Activated naive CD4-positive, alpha-beta T cell treated with anti-CD3 and anti-CD28 coated beads for 36 hours (primary cell): ENCODE results near the gene RALB. TPM values are rescaled to one million over a fixed set of nuclear protein-coding genes. Genes with fewer than 3 reads are reported as not detected.

ENCODE experiments used
- CTCF ChIA-PET: fragments of 350-600 bp; sonication (Branson Sonifier 250); formaldehyde crosslinking; loops from one replicate; lab custom pipeline; 2021; ENCODE audit warnings: antibody characterized with exemption; lab: Charles Lee
- DNase-seq: peaks from one replicate; pipeline ENCODE4 v3.0.0-alpha.2; 2020
- H3K27ac Mint-ChIP-seq: one replicate; pipeline ENCODE4 v1.8.0; 2021; ENCODE audit warnings: mild to moderate bottlenecking, mixed read lengths
- H3K27me3 Mint-ChIP-seq: one replicate; pipeline ENCODE4 v1.8.0; 2021; ENCODE audit warnings: low read depth, mixed read lengths
- H3K36me3 Mint-ChIP-seq: one replicate; pipeline ENCODE4 v1.8.0; 2021; ENCODE audit warnings: low read depth, mixed read lengths
- H3K4me1 Mint-ChIP-seq: one replicate; pipeline ENCODE4 v1.8.0; 2021; ENCODE audit warnings: low read depth, mixed read lengths
- H3K4me3 Mint-ChIP-seq: one replicate; pipeline ENCODE4 v1.8.0; 2021; ENCODE audit warnings: mild to moderate bottlenecking, moderate library complexity, mixed read lengths
- H3K9me3 Mint-ChIP-seq: one replicate; pipeline ENCODE4 v1.8.0; 2021; ENCODE audit warnings: mixed read lengths
- intact Hi-C: fragments of 100-400 bp; cut with micrococcal nuclease; formaldehyde crosslinking; loops from one replicate; pipeline ENCODE4 v1.15.1; 2023
- total RNA-seq, 2 experiments: library from RNA; stranded (reverse); gene quantifications; one replicate each; pipeline ENCODE4 v1.2.3, GENCODE V29; 2021

The RALB gene
- total RNA-seq, 2 experiments from 2014 or later = 16.4 to 19.3 TPM

DNA sequence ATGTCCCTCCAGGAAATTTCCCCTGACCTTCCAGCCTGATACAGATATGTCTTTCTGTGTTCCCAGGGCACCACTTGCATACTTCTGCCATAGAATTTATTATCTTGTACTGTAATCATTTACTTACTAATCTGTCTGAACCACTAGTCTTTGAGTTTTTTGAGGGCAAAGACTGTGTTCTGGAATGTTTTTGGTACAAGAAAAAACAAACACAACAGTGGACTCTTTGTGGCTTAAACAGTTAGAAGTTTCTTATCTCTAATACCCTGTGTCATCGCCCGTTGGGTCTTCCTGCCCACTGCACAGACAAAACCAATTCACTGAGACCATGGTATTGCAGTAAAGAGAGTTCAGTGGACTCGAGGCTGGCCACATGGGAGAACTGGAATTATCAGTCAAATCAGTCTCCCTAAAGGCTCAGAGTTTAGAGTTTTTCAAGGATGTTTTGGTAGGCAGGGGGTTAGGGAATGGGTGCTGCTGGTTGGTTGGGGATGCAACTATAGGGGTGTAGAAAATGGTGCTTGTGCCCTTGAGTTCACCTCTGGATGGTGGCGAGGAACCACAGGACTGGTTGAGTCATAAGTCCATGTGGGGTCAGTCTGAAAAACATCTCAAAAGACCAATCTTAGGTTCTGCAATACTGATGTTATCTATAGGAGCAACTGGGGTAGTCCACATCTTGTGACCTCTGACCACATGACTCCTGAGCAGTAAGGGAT is 20.3 kb downstream of the RALB start:
- H3K4me1 Mint-ChIP-seq = peaks cover 3% of the 10 kb centered on the region
- CTCF ChIA-PET = no interaction called here

DNA sequence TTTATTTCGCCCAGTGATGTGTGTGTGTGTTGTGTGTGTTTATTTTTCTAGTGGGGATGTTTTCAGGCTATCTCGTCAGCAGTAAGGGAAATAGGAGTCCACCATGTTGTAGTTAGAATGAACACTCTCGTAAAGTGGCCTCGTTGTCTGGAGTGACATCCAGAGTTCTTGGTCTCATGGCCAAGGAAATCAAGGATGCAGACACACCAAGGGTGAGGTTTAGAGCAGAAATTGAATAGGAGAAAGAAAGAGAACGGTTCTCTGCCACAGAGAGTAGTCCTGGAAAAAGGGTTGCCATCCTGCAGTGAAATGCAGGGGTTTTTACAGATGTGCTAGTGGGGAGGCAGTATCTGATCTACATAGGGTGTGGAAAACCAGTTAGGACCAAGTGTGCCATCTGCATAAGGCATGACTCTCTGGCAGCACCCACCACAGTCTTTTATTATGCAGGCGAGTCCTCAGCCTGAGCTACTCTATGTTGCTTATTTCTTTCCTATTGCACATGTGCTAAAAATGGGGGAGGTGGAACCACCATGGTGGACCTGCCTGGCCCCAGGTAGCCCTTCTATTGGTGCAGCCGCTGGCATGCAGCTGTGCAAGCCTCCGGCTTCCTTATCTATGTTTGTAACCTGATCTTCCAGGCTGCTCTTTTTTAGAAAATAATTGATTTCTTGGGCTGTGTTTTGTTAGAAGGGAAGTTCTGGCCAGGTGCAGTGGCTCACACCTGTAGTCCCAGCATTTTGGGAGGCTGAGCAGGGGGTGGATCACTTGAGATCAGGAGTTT is 23.2 kb downstream of the RALB start:
- Mint-ChIP-seq H3K4me1 (no peaks in the 10 kb centered on the region), H3K36me3 (peaks cover 20% of the 10 kb centered on the region), H3K4me3 (no peak overlapping the region), H3K9me3 (peaks cover 5% of the 10 kb centered on the region), H3K27me3 (no peaks in the 10 kb centered on the region), H3K27ac (no peak overlapping the region)
- intact Hi-C loops = no loop called here
- no peak for DNase-seq
- CTCF ChIA-PET = no interaction called here

More for the DNA sequence above, 20.3 kb downstream of the RALB start:
- no peaks in the 10 kb centered on the region for H3K27me3 Mint-ChIP-seq
- H3K36me3 Mint-ChIP-seq = peaks cover 7% of the 10 kb centered on the region
- intact Hi-C loops = no loop called here
- H3K4me3 Mint-ChIP-seq = no peak overlapping the region
- no peak for DNase-seq
- H3K9me3 Mint-ChIP-seq = peaks cover 8% of the 10 kb centered on the region
- no peak overlapping the region for H3K27ac Mint-ChIP-seq

DNA sequence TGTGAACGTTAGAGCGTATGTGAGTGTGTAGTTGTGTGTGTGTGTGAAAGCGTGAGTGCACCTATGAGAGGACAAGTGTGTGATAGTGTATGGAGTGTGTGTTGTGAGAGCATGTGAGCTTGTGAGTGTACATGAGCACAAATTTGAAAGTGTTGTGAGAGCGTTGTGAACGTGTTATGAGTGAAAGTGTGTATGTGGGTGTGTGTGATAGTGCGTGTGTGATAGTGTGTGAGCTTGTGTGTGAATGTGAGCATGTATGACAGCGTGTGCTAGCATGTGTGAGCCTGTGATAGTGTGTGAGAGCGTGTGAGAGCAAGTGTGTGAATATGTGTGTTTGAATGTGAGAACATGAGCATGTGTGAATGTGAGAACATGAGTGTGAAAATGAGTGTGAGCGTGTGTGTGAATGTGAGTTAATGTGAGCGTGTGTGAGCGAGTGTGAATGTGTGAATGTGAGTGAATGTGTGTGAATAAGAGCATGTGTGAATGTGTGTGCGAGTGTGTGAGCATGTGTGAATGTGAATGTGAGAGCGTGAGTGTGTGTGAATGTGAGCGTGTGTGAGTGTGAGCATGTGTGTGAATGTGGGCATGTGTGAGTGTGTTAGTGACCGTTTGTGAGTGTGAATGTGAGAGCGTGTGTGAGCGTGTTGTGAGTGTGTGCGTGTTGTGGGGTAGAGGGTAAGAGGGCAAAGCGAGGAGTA is 25.0 kb downstream of the RALB start:
- Mint-ChIP-seq H3K36me3 (peaks cover 20% of the 10 kb centered on the region), H3K27ac (no peak overlapping the region), H3K4me1 (no peaks in the 10 kb centered on the region), H3K9me3 (peaks cover 5% of the 10 kb centered on the region), H3K27me3 (no peaks in the 10 kb centered on the region), H3K4me3 (no peak overlapping the region)
- DNase-seq = no peak
- intact Hi-C loops = no loop called here
- CTCF ChIA-PET = no interaction called here

DNA sequence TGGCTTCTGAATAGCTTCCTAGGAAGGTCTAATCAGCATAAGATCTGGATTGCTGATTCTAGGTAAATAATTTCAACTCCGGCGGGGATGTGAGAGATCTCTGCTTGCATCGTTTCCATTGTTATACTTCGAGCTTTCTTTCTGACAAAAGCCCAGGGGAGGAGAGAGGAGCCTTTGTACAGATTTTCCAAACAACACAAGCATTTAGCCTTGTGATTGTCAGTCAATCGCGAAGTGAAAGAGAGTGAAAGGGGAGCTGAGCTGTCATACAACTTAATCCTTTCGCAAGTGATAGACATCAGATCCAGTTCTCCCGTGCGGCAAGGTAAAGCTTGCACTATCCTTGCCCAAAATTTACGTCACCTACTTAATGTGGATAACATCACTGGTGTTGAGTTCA is 26.2 kb downstream of the RALB start:
- Mint-ChIP-seq H3K36me3 (peaks cover 22% of the 10 kb centered on the region), H3K27me3 (no peaks in the 10 kb centered on the region), H3K9me3 (peaks cover 5% of the 10 kb centered on the region), H3K4me3 (no peak overlapping the region), H3K27ac (no peak overlapping the region), H3K4me1 (no peaks in the 10 kb centered on the region)
- intact Hi-C loops = no loop called here
- DNase-seq = no peak
- CTCF ChIA-PET = interaction anchor here (0.9 to 1.6 kb wide), 3 partner anchors 34 to 104 kb away, joined by 3 to 6 read pairs (median 3); no protein-coding TSS in a partner anchor

DNA sequence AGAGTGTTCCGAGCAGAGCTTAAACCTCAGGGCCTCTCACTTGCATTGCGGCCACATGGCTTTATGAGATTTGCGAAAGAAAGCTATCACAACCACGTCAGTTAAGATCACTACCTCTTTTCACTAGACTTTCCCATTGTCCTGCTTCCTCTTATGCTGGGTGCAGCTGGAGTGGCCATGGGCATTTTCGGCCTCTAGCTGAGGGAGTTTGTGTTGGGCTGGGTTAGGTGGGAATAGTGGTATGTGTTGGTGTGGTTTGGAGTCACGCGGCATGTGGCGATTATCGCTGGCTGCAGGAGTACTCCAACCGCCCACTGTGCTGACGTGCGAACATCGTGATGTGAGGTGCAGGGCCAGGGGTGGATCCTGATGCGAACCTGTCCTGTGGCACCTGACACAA is 27.1 kb downstream of the RALB start:
- CTCF ChIA-PET = interaction anchor here (0.8 to 1.6 kb wide), 3 partner anchors 26 to 105 kb away, joined by 3 to 6 read pairs (median 3); no protein-coding TSS in a partner anchor
- Mint-ChIP-seq H3K27ac (no peak overlapping the region), H3K4me3 (no peak overlapping the region), H3K4me1 (no peaks in the 10 kb centered on the region), H3K9me3 (peaks cover 5% of the 10 kb centered on the region), H3K36me3 (peaks cover 22% of the 10 kb centered on the region), H3K27me3 (no peaks in the 10 kb centered on the region)
- intact Hi-C loops = no loop called here
- DNase-seq = no peak

DNA sequence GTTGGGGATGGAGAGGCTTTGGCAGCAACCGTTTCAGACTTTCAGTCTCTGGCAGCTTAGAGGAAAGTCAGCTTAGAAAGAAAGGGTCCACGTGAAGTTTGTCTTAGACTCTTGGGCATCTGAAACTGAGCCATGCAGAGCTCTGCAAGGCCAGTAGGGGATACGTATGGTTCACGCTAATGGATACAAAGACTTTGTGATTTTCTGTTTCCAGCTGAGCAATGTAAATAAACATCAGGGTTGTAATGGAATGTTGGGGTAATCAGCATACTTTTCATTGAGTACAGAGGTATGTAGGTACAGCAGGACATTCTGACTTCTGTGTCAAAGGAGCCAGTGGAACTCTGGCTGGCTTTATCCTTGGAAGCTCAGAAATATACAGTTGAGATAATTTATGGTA is 31.0 kb downstream of the RALB start:
- CTCF ChIA-PET = interaction anchor here (0.7 to 1.4 kb wide), 3 partner anchors 17 to 30 kb away, joined by 3 read pairs; no protein-coding TSS in a partner anchor
- peaks cover 19% of the 10 kb centered on the region for H3K4me1 Mint-ChIP-seq
- intact Hi-C loops = no loop called here
- H3K4me3 Mint-ChIP-seq = no peak overlapping the region
- no peaks in the 10 kb centered on the region for H3K27me3 Mint-ChIP-seq
- no peaks in the 10 kb centered on the region for H3K9me3 Mint-ChIP-seq
- no peak for DNase-seq
- H3K36me3 Mint-ChIP-seq = peaks cover 16% of the 10 kb centered on the region
- no peak overlapping the region for H3K27ac Mint-ChIP-seq

DNA sequence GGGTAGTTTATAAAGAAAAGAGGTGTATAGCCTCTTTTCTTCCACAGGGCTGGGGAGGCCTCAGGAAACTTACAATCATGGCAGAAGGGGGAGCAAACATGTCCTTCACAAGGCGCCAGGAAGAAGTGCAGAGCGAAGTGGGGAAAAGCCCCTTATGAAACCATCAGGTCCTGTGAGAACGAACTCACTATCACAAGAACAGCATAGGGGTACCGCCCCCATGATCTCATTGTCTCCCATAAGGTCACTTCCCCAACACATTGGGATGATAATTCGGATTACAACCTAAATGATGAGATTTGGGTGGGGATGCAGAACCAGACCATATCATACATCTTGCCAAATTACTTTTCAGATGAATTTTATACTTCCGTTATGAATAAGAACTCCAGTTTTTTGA is 32.4 kb downstream of the RALB start:
- peaks cover 19% of the 10 kb centered on the region for H3K4me1 Mint-ChIP-seq
- CTCF ChIA-PET = no interaction called here
- intact Hi-C loops = no loop called here
- H3K27ac Mint-ChIP-seq = no peak overlapping the region
- no peak overlapping the region for H3K4me3 Mint-ChIP-seq
- DNase-seq = no peak
- peaks cover 9% of the 10 kb centered on the region for H3K36me3 Mint-ChIP-seq
- no peaks in the 10 kb centered on the region for H3K27me3 Mint-ChIP-seq
- H3K9me3 Mint-ChIP-seq = no peaks in the 10 kb centered on the region

DNA sequence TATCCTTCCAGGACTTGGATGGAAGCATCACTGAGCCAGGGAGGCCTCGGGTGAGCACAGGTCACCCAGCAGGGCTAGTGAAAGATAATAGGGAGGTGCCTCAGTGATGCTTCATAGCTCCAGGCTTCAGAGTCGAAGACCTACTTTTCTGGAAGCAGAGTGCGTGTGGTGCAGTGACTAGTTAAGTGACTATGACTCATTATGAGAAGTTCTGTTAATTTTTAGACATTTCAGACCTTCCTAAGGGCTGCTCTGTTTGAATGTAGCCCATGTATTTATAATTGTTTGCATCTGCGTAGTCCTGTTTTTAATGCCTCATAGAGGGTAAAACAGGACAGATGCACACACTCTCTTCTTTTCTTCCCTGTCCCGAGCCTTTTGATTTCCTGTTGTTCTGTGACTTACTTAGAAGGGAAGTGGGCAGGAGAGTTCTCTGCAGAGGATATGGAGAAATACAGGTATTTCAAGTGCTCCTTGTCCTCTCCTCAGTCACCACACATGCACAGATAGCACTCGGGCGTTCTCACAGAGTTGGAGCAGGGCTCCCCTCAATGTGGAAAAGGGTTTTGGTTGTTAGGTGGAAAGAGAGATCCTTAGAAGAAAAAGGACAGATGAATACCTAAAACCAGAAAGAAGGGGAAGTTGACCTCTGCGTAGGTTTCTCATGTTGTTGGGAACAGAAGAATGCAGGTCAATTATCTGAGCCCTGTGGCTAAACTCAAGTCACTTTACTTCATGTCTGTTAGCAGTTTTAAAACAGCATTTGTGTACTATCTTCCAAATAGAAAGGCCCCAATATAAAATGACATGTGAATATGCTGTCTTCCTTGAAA is 34.7 kb downstream of the RALB start:
- Mint-ChIP-seq H3K4me3 (no peak overlapping the region), H3K27ac (peak overlapping the region; percentile 55), H3K27me3 (no peaks in the 10 kb centered on the region), H3K36me3 (peaks cover 10% of the 10 kb centered on the region), H3K9me3 (no peaks in the 10 kb centered on the region), H3K4me1 (peaks cover 23% of the 10 kb centered on the region)
- peak; percentile 58 for DNase-seq
- CTCF ChIA-PET = interaction anchor here (0.5 to 0.9 kb wide), 3 partner anchors 24 to 122 kb away, joined by 3 to 4 read pairs (median 3); no protein-coding TSS in a partner anchor
- intact Hi-C loops = loop anchor here (1.0 kb wide), 4 partner anchors 26 to 110 kb away; partner anchors contain the start of gene RALB

DNA sequence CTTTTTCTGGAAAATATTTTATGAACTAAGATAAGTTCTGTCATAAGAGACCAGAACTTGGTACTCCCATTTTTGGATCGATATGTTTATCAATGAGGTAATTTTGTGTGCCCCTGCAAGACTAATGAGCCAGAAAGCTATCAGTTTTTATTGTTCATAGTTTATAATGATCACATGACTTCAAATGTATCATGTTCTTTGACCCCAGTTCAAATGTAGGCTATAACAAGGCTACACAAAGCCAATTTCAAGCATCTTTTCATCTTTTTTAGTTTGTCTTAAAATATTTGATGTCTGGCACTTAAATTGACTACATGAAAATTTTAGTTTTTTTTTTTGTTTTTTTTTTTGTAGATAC is 35.3 kb downstream of the RALB start:
- Mint-ChIP-seq H3K36me3 (peaks cover 10% of the 10 kb centered on the region), H3K27ac (no peak overlapping the region), H3K4me1 (peaks cover 23% of the 10 kb centered on the region), H3K27me3 (no peaks in the 10 kb centered on the region), H3K4me3 (no peak overlapping the region), H3K9me3 (no peaks in the 10 kb centered on the region)
- CTCF ChIA-PET = no interaction called here
- DNase-seq = no peak
- intact Hi-C loops = no loop called here

DNA sequence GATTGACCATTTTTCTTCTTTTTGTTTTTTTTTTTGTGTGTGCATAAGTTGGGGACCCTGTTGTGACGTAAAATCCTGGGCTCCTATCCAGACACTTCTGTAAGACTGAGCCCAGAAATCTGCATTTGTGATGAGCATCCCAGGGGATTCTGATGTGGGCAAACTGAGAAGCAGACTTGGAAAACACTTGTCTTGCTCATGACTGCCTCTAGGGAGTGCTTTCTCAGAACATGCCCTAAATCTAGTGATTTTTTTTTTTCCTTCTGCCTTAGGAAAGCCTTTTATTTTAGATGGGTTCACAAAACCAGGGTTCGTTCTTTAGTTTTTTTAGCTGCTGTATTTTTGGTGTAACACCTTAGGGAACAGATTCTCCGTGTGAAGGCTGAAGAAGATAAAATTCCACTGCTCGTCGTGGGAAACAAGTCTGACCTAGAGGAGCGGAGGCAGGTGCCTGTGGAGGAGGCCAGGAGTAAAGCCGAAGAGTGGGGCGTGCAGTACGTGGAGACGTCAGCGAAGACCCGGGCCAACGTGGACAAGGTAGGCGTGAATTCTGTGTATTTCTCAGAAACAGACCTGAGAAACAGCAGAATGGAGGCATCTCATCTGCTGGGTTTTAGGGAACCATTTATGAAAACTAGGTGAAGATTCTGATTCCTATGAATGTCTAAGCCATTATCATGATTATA is 36.7 kb downstream of the RALB start:
- H3K4me1 Mint-ChIP-seq = peaks cover 23% of the 10 kb centered on the region
- peaks cover 15% of the 10 kb centered on the region for H3K36me3 Mint-ChIP-seq
- no peak overlapping the region for H3K27ac Mint-ChIP-seq
- DNase-seq = no peak
- H3K27me3 Mint-ChIP-seq = no peaks in the 10 kb centered on the region
- CTCF ChIA-PET = interaction anchor here (0.8 kb wide), 1 partner anchor 61 kb away, joined by 3 read pairs; no protein-coding TSS in a partner anchor
- no peak overlapping the region for H3K4me3 Mint-ChIP-seq
- intact Hi-C loops = no loop called here
- H3K9me3 Mint-ChIP-seq = no peaks in the 10 kb centered on the region

DNA sequence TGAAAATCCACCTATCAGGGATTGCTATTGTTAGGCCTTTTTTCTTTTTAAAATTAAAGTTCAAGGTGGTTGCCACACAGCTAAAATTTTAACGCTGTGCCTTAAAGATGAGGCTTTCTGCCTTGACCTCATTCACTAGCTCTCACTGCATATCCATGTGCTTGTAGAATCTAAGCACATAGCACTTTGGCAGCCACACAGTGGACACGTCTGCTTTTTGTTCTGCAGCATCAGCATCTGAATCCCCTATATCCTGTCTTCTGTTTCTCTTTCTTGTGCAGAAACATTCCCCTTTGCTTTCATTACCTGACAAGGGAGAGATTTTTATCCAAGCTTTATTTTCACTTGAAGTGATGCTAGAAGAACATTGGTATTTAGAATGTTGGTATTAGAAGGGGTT is 38.1 kb downstream of the RALB start:
- Mint-ChIP-seq H3K27me3 (no peaks in the 10 kb centered on the region), H3K27ac (no peak overlapping the region), H3K9me3 (no peaks in the 10 kb centered on the region), H3K36me3 (peaks cover 18% of the 10 kb centered on the region), H3K4me1 (peaks cover 23% of the 10 kb centered on the region), H3K4me3 (no peak overlapping the region)
- CTCF ChIA-PET = interaction anchor here (0.7 kb wide), 1 partner anchor 895 kb away, joined by 4 read pairs; no protein-coding TSS in a partner anchor
- intact Hi-C loops = no loop called here
- DNase-seq = no peak
